ENCODE results near the gene ALOX5.

The ALOX5 gene

DNA sequence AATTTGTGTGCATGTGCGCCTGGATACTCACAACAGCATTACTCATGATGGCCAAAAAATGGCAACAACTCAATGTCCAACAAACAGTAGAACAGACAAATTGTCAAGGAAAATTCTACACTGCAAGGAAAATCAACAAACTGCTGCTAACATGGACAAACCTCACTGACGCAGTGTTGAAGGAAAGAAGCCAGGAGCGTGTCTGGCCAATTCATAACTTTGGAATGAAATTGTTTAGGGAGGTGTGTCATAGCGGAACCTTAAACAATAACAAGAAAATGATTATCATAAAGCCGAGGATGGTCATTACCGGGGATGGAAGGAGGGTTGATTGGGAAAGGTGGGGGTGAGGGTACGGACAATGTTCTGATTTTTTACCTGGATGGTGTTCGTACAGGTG, 29.1 kb downstream of the ALOX5 start:
- TF ChIP-seq POLR2AphosphoS5 (IDR thresholded peaks at IDR 0.05; ENCODE audit: low read depth, low read length) (no peak), FOXP2 (optimal IDR thresholded peaks at IDR 0.05; ENCODE audit: borderline replicate concordance, extremely low read depth, extremely low read length, insufficient read depth) (no peak), SIN3A (IDR thresholded peaks at IDR 0.05; ENCODE audit: borderline replicate concordance, insufficient read depth, low read length) (no peak), TAF1 (IDR thresholded peaks at IDR 0.05; ENCODE audit: borderline replicate concordance, insufficient read depth, low read length) (no peak)
- TF ChIP-seq, protein P1, sequence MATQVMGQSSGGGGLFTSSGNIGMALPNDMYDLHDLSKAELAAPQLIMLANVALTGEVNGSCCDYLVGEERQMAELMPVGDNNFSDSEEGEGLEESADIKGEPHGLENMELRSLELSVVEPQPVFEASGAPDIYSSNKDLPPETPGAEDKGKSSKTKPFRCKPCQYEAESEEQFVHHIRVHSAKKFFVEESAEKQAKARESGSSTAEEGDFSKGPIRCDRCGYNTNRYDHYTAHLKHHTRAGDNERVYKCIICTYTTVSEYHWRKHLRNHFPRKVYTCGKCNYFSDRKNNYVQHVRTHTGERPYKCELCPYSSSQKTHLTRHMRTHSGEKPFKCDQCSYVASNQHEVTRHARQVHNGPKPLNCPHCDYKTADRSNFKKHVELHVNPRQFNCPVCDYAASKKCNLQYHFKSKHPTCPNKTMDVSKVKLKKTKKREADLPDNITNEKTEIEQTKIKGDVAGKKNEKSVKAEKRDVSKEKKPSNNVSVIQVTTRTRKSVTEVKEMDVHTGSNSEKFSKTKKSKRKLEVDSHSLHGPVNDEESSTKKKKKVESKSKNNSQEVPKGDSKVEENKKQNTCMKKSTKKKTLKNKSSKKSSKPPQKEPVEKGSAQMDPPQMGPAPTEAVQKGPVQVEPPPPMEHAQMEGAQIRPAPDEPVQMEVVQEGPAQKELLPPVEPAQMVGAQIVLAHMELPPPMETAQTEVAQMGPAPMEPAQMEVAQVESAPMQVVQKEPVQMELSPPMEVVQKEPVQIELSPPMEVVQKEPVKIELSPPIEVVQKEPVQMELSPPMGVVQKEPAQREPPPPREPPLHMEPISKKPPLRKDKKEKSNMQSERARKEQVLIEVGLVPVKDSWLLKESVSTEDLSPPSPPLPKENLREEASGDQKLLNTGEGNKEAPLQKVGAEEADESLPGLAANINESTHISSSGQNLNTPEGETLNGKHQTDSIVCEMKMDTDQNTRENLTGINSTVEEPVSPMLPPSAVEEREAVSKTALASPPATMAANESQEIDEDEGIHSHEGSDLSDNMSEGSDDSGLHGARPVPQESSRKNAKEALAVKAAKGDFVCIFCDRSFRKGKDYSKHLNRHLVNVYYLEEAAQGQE (IDR thresholded peaks at IDR 0.05; ENCODE audit: insufficient read depth in 1 of 2, low read depth in 2 of 2, low read length in 2 of 2) = no peak

DNA sequence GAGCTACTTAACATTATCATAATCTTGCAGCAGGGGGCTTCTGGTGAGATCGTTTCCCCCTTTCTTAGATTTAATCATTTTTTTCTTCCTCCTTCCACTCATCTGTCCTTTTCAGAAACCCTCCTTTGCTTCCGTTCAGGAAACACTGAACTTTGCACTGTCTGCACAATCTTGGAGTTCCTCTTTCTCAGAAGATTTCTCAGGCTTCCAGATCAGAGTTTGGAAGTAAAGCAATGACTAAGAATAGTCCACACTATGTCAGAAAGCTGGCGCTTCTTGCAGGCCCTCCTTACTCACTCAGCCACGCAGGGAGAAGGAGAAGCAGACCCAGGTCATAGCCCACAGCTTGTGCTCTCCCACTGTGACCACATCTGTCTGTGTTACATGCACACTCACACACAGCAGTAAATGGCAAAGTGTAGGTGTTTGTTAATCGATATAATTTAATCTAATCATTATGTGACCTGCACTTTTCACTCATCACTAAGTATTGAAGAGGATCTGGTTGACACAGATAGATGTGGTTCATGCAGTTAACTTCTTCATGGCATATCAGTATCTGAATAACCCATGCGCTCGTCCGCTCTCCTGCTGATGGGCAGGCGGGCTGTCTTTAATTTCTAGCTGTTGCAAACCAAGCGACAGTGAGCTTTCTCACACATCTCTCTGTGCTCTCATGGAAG, 30.2 kb downstream of the ALOX5 start:
- TF ChIP-seq POLR2AphosphoS5 (IDR thresholded peaks at IDR 0.05; ENCODE audit: low read depth, low read length) = no peak
- TF ChIP-seq FOXP2 (optimal IDR thresholded peaks at IDR 0.05; ENCODE audit: borderline replicate concordance, extremely low read depth, extremely low read length, insufficient read depth) = no peak
- no peak for TF ChIP-seq SIN3A (IDR thresholded peaks at IDR 0.05; ENCODE audit: borderline replicate concordance, insufficient read depth, low read length)
- TF ChIP-seq, protein P1 (IDR thresholded peaks at IDR 0.05; ENCODE audit: insufficient read depth in 1 of 2, low read depth in 2 of 2, low read length in 2 of 2) = no peak
- TF ChIP-seq TAF1 (IDR thresholded peaks at IDR 0.05; ENCODE audit: borderline replicate concordance, insufficient read depth, low read length) = no peak

DNA sequence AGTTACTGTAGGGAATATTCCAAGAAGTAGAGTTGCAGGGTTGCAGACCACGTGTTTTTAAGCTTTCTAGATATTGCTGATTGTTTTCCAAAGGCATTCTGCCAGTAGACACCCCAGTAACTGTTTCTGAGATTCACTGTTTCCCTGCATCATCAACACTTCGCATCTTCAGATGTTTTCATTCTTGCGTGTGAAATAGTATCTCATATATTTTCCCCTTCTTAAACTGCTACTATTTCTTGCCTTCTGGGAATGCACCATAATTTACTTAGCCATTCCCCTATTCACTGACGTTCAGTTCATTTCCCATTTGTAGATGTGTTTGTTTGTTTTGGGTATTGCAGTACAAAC, 30.7 kb downstream of the ALOX5 start:
- TF ChIP-seq FOXP2 (optimal IDR thresholded peaks at IDR 0.05; ENCODE audit: borderline replicate concordance, extremely low read depth, extremely low read length, insufficient read depth) = no peak
- TF ChIP-seq, protein P1 (IDR thresholded peaks at IDR 0.05; ENCODE audit: insufficient read depth in 1 of 2, low read depth in 2 of 2, low read length in 2 of 2) = no peak
- no peak for TF ChIP-seq SIN3A (IDR thresholded peaks at IDR 0.05; ENCODE audit: borderline replicate concordance, insufficient read depth, low read length)
- no peak for TF ChIP-seq POLR2AphosphoS5 (IDR thresholded peaks at IDR 0.05; ENCODE audit: low read depth, low read length)
- TF ChIP-seq TAF1 (IDR thresholded peaks at IDR 0.05; ENCODE audit: borderline replicate concordance, insufficient read depth, low read length) = no peak

DNA sequence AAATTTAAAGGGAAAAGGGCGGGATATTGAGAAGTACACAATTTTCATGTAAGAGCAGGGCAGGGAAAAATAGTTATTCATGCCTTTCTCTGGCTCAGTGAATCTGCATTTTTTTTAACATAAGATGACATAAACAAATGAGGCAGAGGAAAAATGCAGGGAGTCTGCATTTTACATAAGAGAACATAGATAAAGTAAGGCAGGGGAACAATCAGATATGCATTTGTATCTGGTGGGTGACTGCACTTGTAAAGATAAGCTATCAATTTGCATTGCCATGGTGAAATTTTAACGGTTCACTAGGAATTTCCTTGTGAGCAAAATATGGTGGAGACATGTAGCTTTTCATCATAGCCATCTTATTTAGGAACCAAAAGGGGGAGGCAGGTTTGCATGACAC, 33.5 kb downstream of the ALOX5 start:
- TF ChIP-seq, protein P1 (IDR thresholded peaks at IDR 0.05; ENCODE audit: insufficient read depth in 1 of 2, low read depth in 2 of 2, low read length in 2 of 2) = no peak
- TF ChIP-seq TAF1 (IDR thresholded peaks at IDR 0.05; ENCODE audit: borderline replicate concordance, insufficient read depth, low read length) = no peak
- no peak for TF ChIP-seq SIN3A (IDR thresholded peaks at IDR 0.05; ENCODE audit: borderline replicate concordance, insufficient read depth, low read length)
- no peak for TF ChIP-seq POLR2AphosphoS5 (IDR thresholded peaks at IDR 0.05; ENCODE audit: low read depth, low read length)
- no peak for TF ChIP-seq FOXP2 (optimal IDR thresholded peaks at IDR 0.05; ENCODE audit: borderline replicate concordance, extremely low read depth, extremely low read length, insufficient read depth)
